B cell (primary cell): ENCODE data around the gene FGF11.

Experiments used
- EZH2 ChIP-seq: IDR thresholded peaks from 2 replicates; pipeline ENCODE4 v1.6.1; 2012; ENCODE audit warnings: borderline replicate concordance, low read depth, mild to moderate bottlenecking, moderate library complexity, low read length; ENCODE audit not compliant: insufficient read depth, poor library complexity, severe bottlenecking
- TF ChIP-seq, protein P1 (sequence below): fragments of 200-600 bp; IDR thresholded peaks from one replicate; pipeline ENCODE4 v1.8.0; 2022; ENCODE audit warnings: antibody characterized with exemption, mild to moderate bottlenecking

DNA sequence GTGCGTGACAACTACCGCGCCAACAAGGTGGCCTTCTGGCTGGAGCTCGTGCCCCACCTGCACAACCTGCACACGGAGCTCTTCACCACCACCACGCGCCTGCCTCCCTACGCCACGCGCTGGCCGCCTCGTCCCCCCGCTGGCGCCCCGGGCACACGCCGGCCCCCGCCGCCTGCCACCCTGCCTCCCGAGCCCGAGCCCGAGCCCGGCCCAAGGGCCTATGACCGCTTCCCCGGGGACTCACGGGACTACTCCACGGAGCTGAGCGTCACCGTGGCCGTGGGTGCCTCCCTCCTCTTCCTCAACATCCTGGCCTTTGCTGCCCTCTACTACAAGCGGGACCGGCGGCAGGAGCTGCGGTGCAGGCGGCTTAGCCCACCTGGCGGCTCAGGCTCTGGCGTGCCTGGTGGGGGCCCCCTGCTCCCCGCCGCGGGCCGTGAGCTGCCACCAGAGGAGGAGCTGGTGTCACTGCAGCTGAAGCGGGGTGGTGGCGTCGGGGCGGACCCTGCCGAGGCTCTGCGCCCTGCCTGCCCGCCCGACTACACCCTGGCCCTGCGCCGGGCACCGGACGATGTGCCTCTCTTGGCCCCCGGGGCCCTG is 22.2 kb upstream of the FGF11 start:
- TF ChIP-seq, protein P1, sequence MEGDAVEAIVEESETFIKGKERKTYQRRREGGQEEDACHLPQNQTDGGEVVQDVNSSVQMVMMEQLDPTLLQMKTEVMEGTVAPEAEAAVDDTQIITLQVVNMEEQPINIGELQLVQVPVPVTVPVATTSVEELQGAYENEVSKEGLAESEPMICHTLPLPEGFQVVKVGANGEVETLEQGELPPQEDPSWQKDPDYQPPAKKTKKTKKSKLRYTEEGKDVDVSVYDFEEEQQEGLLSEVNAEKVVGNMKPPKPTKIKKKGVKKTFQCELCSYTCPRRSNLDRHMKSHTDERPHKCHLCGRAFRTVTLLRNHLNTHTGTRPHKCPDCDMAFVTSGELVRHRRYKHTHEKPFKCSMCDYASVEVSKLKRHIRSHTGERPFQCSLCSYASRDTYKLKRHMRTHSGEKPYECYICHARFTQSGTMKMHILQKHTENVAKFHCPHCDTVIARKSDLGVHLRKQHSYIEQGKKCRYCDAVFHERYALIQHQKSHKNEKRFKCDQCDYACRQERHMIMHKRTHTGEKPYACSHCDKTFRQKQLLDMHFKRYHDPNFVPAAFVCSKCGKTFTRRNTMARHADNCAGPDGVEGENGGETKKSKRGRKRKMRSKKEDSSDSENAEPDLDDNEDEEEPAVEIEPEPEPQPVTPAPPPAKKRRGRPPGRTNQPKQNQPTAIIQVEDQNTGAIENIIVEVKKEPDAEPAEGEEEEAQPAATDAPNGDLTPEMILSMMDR, result no peak
- TF ChIP-seq EZH2, result no peak
